Erythroblast (primary cell): ENCODE measurements around the gene NOTCH2.

Source experiments
- DNase-seq, 2 experiments: peaks; one replicate each; lab custom pipeline; 2025; lab: John Stamatoyannopoulos, UW
- GATA1 ChIP-seq: IDR thresholded peaks from 2 replicates; pipeline ENCODE4 v1.6.1; 2011; ENCODE audit warnings: low read depth, mild to moderate bottlenecking, control low read depth, low read length, moderate library complexity
- POLR2A ChIP-seq: IDR thresholded peaks from 2 replicates; pipeline ENCODE4 v1.6.1; 2011; ENCODE audit warnings: mild to moderate bottlenecking, low read length

Gene NOTCH2

GRCh38 chr1:119873135-119874015, 196.1 kb downstream of the NOTCH2 start:
- peak; percentile 51 to 57 for DNase-seq
- TF ChIP-seq GATA1 (no peak), POLR2A (no peak)

- no peak for TF ChIP-seq GATA1
- no peak for TF ChIP-seq POLR2A
- DNase-seq: peak in 1 of 2 experiments; percentile 17
These were observed 197.6 kb downstream of the NOTCH2 start for GRCh38 chr1:119871881-119872280.

GRCh38 chr1:119870917-119871596, 198.4 kb downstream of the NOTCH2 start:
- no peak for TF ChIP-seq POLR2A
- peak; percentile 81 to 88 for DNase-seq

DNA sequence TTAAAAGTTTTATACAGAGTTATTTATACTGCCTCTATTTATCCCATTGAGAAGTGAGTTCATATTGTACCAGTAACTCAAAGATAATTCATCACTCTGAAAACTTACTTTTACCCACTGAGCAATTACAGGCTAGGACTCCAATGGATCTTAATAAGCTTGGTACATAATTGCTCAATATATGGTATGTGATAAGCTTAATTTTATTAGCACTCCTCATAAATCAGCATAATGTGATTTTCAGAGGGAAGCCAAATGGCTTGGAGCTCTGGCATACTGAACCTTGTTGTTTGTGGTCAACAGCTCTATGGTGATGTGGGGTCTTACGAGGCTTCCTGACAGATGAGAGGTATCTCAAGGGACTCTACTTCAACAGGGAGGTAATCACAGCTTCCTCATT, 199.5 kb downstream of the NOTCH2 start:
- DNase-seq: no peak

DNA sequence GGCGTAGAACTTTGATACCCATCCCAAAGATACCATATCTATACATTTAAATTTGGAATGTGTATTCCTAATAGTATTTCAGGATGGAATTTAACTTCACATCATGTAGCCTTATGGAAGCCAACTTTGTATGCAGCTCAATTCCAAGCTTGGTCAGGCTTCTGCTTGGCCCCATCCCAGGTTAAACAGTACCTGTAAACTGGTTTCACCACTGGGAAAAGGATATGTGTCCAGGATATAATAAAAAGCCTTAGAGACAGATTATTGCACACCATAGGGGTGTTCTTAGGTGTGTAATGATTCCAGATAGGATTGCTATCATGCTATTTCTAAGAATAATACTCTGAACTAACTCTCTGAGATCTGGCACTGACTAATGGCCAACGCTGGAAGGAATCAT, 201.3 kb downstream of the NOTCH2 start:
- TF ChIP-seq GATA1 (no peak), POLR2A (no peak)
- no peak for DNase-seq

More for the DNA sequence above, 199.5 kb downstream of the NOTCH2 start:
- TF ChIP-seq POLR2A: no peak
- no peak for TF ChIP-seq GATA1

DNA sequence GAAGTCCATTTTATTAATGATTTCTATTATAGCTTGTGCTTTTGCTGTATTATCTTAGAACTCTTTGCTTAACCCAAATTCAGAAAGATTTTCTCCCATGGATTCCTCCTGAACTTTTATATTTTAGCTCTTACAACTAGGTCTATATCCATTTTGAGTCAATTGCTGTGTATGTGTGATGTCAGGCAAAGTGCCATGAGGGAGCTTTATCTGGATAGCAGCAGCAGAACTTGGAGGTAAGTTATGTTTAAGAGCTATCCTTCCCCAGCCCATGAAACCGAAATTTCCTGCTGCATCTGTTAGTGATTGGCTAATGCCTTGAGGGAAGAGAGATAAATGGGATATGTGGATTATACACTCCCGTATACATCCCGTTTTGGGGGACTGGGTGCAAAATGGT, 203.0 kb downstream of the NOTCH2 start:
- TF ChIP-seq GATA1: no peak
- no peak for TF ChIP-seq POLR2A
- peak in 1 of 2 experiments; percentile 4 for DNase-seq

GRCh38 chr1:119865627-119866026, 203.8 kb downstream of the NOTCH2 start:
- TF ChIP-seq GATA1: no peak
- no peak for TF ChIP-seq POLR2A
- no peak for DNase-seq

- TF ChIP-seq POLR2A: no peak
- TF ChIP-seq GATA1: no peak
- no peak for DNase-seq
These were observed 207.2 kb downstream of the NOTCH2 start for GRCh38 chr1:119862276-119862675.
